GM12878 (cell line): ENCODE measurements around the gene LMAN2. TPM values are rescaled to one million over a fixed set of nuclear protein-coding genes. Genes with fewer than 3 reads are reported as not detected.

Experiments
- ATAC-seq: fragments of 200-7000 bp; cut with Tn5 transposase; 3 replicates; pipeline ENCODE4 v1.9.1; 2020; ENCODE audit warnings: mild to moderate bottlenecking, moderate library complexity
- BruUV-seq: library from RNA; stranded (reverse); fragments of 400-500 nt; replicated peaks from 2 replicates; lab custom pipeline; 2021; lab: Mats Ljungman, UMichigan
- CTCF ChIA-PET: fragments of 300-600 bp; sonication (Branson Sonifier 250); formaldehyde crosslinking; extraction: SDS; loops from one replicate; lab custom pipeline; 2021; ENCODE audit warnings: inconsistent platforms; lab: Yijun Ruan, JAX
- POLR2A ChIA-PET: fragments of 350-600 bp; formaldehyde crosslinking; extraction: SDS; loops from one replicate; lab custom pipeline; 2021; ENCODE audit warnings: inconsistent platforms; lab: Charles Lee
- RAD21 ChIA-PET: fragments of 300-600 bp; sonication (Branson Sonifier 250); formaldehyde crosslinking; loops from one replicate; lab custom pipeline; 2023; ENCODE audit warnings: antibody characterized with exemption; ENCODE audit not compliant: unreplicated experiment; lab: Charles Lee
- SMC1A ChIA-PET: fragments of 300-600 bp; sonication (Branson Sonifier 250); formaldehyde crosslinking; loops from one replicate; lab custom pipeline; 2023; ENCODE audit not compliant: unreplicated experiment, uncharacterized antibody; lab: Charles Lee
- DNase-seq: peaks from one replicate; pipeline ENCODE4 v3.0.0-alpha.2; 2011; ENCODE audit warnings: low read depth, low spot score
- FAIRE-seq: peaks from 3 replicates; lab custom pipeline; 2011; peaks lifted over from hg19 to GRCh38; lab: Jason Lieb, UNC
- H2AFZ ChIP-seq: 2 replicates; pipeline ENCODE4 v1.6.0; 2011; ENCODE audit warnings: low read depth, low read length, control low read depth; ENCODE audit not compliant: control insufficient read depth
- H3K27ac ChIP-seq: 2 replicates; pipeline ENCODE4 v1.5.1; 2011; ENCODE audit warnings: control low read depth; ENCODE audit not compliant: control insufficient read depth, insufficient read depth
- H3K27me3 ChIP-seq, 2 experiments: replicated peaks in 1 of 2; 2 replicates each; pipeline versions ENCODE4 v1.6.0 to v1.6.1; 2011; ENCODE audit warnings: low read length in 1 of 2; ENCODE audit not compliant: control insufficient read depth in 2 of 2, insufficient read depth in 2 of 2
- H3K36me3 ChIP-seq, 2 experiments: 2 replicates each; pipeline ENCODE4 v1.5.1; 2011; ENCODE audit warnings: low read length in 1 of 2; ENCODE audit not compliant: control insufficient read depth in 2 of 2, insufficient read depth in 2 of 2
- H3K4me1 ChIP-seq: 2 replicates; pipeline ENCODE4 v1.6.1; 2011; ENCODE audit warnings: mild to moderate bottlenecking, low read length, moderate library complexity, mixed read lengths; ENCODE audit not compliant: control insufficient read depth, insufficient read depth
- H3K4me2 ChIP-seq: 2 replicates; pipeline ENCODE4 v1.6.0; 2011; ENCODE audit warnings: control low read depth; ENCODE audit not compliant: control insufficient read depth, insufficient read depth
- H3K4me3 ChIP-seq: fragments of 200-600 bp; sonication (generic); 2 replicates; pipeline ENCODE4 v1.5.1; 2016
- H3K79me2 ChIP-seq: 2 replicates; pipeline ENCODE4 v1.6.0; 2011; ENCODE audit warnings: low read length; ENCODE audit not compliant: control insufficient read depth, insufficient read depth
- H3K9ac ChIP-seq: 2 replicates; pipeline ENCODE4 v1.8.0; 2011; ENCODE audit warnings: low read length, control low read depth, mixed read lengths; ENCODE audit not compliant: control insufficient read depth, insufficient read depth
- H3K9me3 ChIP-seq: replicated peaks from 3 replicates; pipeline ENCODE4 v1.5.1; 2011; ENCODE audit warnings: mild to moderate bottlenecking, low read length; ENCODE audit not compliant: control insufficient read depth, insufficient read depth
- H4K20me1 ChIP-seq: 2 replicates; pipeline ENCODE4 v1.6.0; 2011; ENCODE audit not compliant: control insufficient read depth, insufficient read depth
- ATF3 ChIP-seq: IDR thresholded peaks from 2 replicates; pipeline ENCODE4 v1.6.1; 2011; ENCODE audit warnings: low read depth, mild to moderate bottlenecking, low read length, moderate library complexity, borderline replicate concordance; ENCODE audit errors: extremely low read depth
- NFYB ChIP-seq: IDR thresholded peaks from 2 replicates; pipeline ENCODE4 v1.6.1; 2011; ENCODE audit warnings: low read depth, mild to moderate bottlenecking, low read length, improper control_type of control experiment, moderate library complexity; ENCODE audit not compliant: insufficient read depth
- PAX5 ChIP-seq: IDR thresholded peaks from 2 replicates; pipeline ENCODE4 v1.6.1; 2011; ENCODE audit warnings: low read depth, low read length, borderline replicate concordance
- POLR2A ChIP-seq: IDR thresholded peaks from 2 replicates; pipeline ENCODE4 v1.6.1; 2011; ENCODE audit warnings: low read depth, mild to moderate bottlenecking, low read length
- POLR2AphosphoS5 ChIP-seq: IDR thresholded peaks from 2 replicates; pipeline ENCODE4 v1.6.1; 2011; ENCODE audit warnings: mild to moderate bottlenecking, low read length, inconsistent platforms
- SREBF2 ChIP-seq: IDR thresholded peaks from 2 replicates; pipeline ENCODE4 v1.6.1; 2012; ENCODE audit warnings: mild to moderate bottlenecking, low read length
- SRF ChIP-seq, 2 experiments: IDR thresholded peaks; 2 replicates each; pipeline ENCODE4 v1.6.1; 2011; ENCODE audit warnings: low read depth in 2 of 2, low read length in 2 of 2, mild to moderate bottlenecking in 1 of 2, moderate library complexity in 1 of 2
- STAT1 ChIP-seq: fragments of 450-650 bp; conservative IDR thresholded peaks from 2 replicates; pipeline ENCODE4 v1.6.1; 2014; ENCODE audit warnings: antibody characterized with exemption, mild to moderate bottlenecking
- TAF1 ChIP-seq: IDR thresholded peaks from 2 replicates; pipeline ENCODE4 v1.6.1; 2011; ENCODE audit warnings: mild to moderate bottlenecking, low read depth, low read length, borderline replicate concordance
- ZBED1 ChIP-seq: IDR thresholded peaks from 2 replicates; pipeline ENCODE4 v1.6.1; 2016; ENCODE audit warnings: borderline replicate concordance
- ZNF207 ChIP-seq: fragments of 450-650 bp; IDR thresholded peaks from 2 replicates; pipeline ENCODE4 v1.6.1; 2014; ENCODE audit warnings: antibody characterized with exemption, mild to moderate bottlenecking, borderline replicate concordance
- WGBS: methylation state at CpG from one replicate; pipeline ENCODE4 v1.1.6; 2016; ENCODE audit warnings: low lambda C conversion rate; ENCODE audit not compliant: insufficient replicate concordance, insufficient coverage; ENCODE audit errors: missing lambda C conversion rate; 5-methylcytosine and 5-hydroxymethylcytosine counted together
- in situ Hi-C: fragments of 300-500 bp; cut with MboI; formaldehyde crosslinking; loops from 9 replicates; pipeline ENCODE4 v1.14.3; 2018; ENCODE audit warnings: mixed read lengths
- intact Hi-C: fragments of 100-400 bp; cut with micrococcal nuclease; formaldehyde crosslinking; loops from one replicate; pipeline ENCODE4 v1.14.2; 2022; ENCODE audit not compliant: unreplicated experiment
- polyA plus RNA-seq, 11 experiments: library from polyadenylated mRNA; depleted of rRNA in 4 of 11; unstranded in 6 of 11; stranded (reverse) in 5 of 11; fragments of >200 nt; fragmentation: Nextera tagmentation in 4 of 11; fragmentation: Illumina TruSeq in 1 of 11; extraction: Ambion mirVana in 4 of 11; extraction: Trizol in 1 of 11; gene quantifications; 1 replicate in 1 of 11; 2 replicates in 10 of 11; pipeline versions ENCODE4 v1.2.1 to v1.2.3, GENCODE V29; 2011 to 2016; ENCODE audit warnings: inconsistent platforms in 2 of 11, missing spikeins in 2 of 11, low read depth in 1 of 11
- total RNA-seq, 4 experiments: library from RNA; depleted of rRNA in 3 of 4; stranded (reverse); fragments of >200 nt in 3 of 4; fragmentation: Illumina TruSeq in 1 of 4; extraction: Trizol in 1 of 4; gene quantifications; 2 replicates each; pipeline versions ENCODE4 v1.2.1 to v1.2.3, GENCODE V29; 2013 to 2021
- TF ChIP-seq, protein P1 (sequence below): IDR thresholded peaks from 2 replicates; pipeline ENCODE4 v1.6.1; 2012; ENCODE audit warnings: low read depth, low read length, improper control_type of control experiment

Gene LMAN2
- total and polyA plus RNA-seq, 10 of the 15 experiments (the other 5 are each of a cell fraction or from before 2014, with no cell fraction given) = 2.4 to 264 (median 147) TPM

DNA sequence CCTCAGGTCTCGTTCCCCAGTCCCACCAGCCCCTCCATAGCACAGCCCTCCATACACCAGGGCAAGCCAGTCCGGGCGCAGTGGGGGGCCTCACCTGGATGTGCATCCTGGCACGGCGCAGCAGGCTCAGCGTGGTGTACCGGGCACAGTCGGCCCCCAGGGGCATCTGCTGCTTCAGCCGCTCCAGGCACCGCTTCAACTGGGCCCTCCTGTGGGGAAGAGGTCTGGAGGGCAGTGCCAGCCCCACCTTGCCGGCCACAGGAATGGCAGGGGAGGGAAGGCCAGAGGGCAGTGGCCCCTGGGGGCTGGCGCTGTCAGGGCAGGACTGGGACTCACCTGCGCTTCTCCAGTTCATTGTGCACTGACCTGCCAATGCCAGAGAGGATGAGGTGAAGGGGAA lies 41.1 kb downstream of the LMAN2 start:
- ATAC-seq = no peak
- Histone ChIP-seq H3K79me2 (peaks cover 14% of the 10 kb centered on the region), H3K9ac (no peak overlapping the region), H3K4me2 (peak overlapping the region; percentile 83), H3K36me3 (peaks cover 7 to 11% of the 10 kb centered on the region in 2 experiments), H3K4me1 (peaks cover 23% of the 10 kb centered on the region), H3K4me3 (peak overlapping the region; percentile 86), H3K27ac (no peak overlapping the region), H2AFZ (no peak overlapping the region), H3K9me3 (no peaks in the 10 kb centered on the region), H3K27me3 (no peaks in the 10 kb centered on the region), H4K20me1 (no peaks in the 10 kb centered on the region)
- intact Hi-C loops = loop anchor here (5.0 kb wide), 2 partner anchors 52 to 192 kb away; no protein-coding TSS in a partner anchor
- in situ Hi-C loops = no loop called here
- no TSS peak for BruUV-seq
- CTCF ChIA-PET = interaction anchor here (0.6 to 3.6 kb wide), 46 partner anchors 9 to 314 kb away, joined by 3 to 56 read pairs (median 5); partner anchors contain the start of genes LMAN2, NSD1, PDLIM7 and SLC34A1
- TF ChIP-seq SRF (IDR thresholded peaks at IDR 0.05; ENCODE audit: low read depth in 2 of 2, low read length in 2 of 2) (no peak), ATF3 (no peak), PAX5 (no peak), STAT1 (no peak), SREBF2 (no peak), POLR2AphosphoS5 (no peak), NFYB (no peak), ZBED1 (no peak), ZNF207 (no peak), POLR2A (no peak; the same call in 1 of the 2 replicates), TAF1 (no peak)
- TF ChIP-seq, protein P1, sequence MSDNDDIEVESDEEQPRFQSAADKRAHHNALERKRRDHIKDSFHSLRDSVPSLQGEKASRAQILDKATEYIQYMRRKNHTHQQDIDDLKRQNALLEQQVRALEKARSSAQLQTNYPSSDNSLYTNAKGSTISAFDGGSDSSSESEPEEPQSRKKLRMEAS = no peak
- FAIRE-seq = no peak
- no peak for DNase-seq
- RAD21 ChIA-PET = interaction anchor here (0.6 to 1.9 kb wide), 11 partner anchors 9 to 197 kb away, joined by 3 to 9 read pairs (median 5); partner anchors contain the start of gene LMAN2
- POLR2A ChIA-PET = interaction anchor here (0.8 to 1.3 kb wide), 5 partner anchors 41 to 198 kb away, joined by 3 to 6 read pairs (median 3); partner anchors contain the start of genes LMAN2 and PDLIM7
- WGBS = 76% methylated on average over 13 of the region's 13 CpGs
- SMC1A ChIA-PET = interaction anchor here (0.6 to 4.9 kb wide), 18 partner anchors 9 to 198 kb away, joined by 3 to 26 read pairs (median 4); partner anchors contain the start of gene DOK3
